GM12878 (cell line): Measurements from ENCODE around the gene SYCP2. TPM values are rescaled to one million over a fixed set of nuclear protein-coding genes. Genes with fewer than 3 reads are reported as not detected.

Experiments used
- ATAC-seq: fragments of 200-7000 bp; cut with Tn5 transposase; 3 replicates; pipeline ENCODE4 v1.9.1; 2020; ENCODE audit warnings: mild to moderate bottlenecking, moderate library complexity
- BruUV-seq: library from RNA; stranded (reverse); fragments of 400-500 nt; replicated peaks from 2 replicates; lab custom pipeline; 2021; lab: Mats Ljungman, UMichigan
- CTCF ChIA-PET: fragments of 300-600 bp; sonication (Branson Sonifier 250); formaldehyde crosslinking; extraction: SDS; loops from one replicate; lab custom pipeline; 2021; ENCODE audit warnings: inconsistent platforms; lab: Yijun Ruan, JAX
- POLR2A ChIA-PET: fragments of 350-600 bp; formaldehyde crosslinking; extraction: SDS; loops from one replicate; lab custom pipeline; 2021; ENCODE audit warnings: inconsistent platforms; lab: Charles Lee
- RAD21 ChIA-PET: fragments of 300-600 bp; sonication (Branson Sonifier 250); formaldehyde crosslinking; loops from one replicate; lab custom pipeline; 2023; ENCODE audit warnings: antibody characterized with exemption; ENCODE audit not compliant: unreplicated experiment; lab: Charles Lee
- SMC1A ChIA-PET: fragments of 300-600 bp; sonication (Branson Sonifier 250); formaldehyde crosslinking; loops from one replicate; lab custom pipeline; 2023; ENCODE audit not compliant: unreplicated experiment, uncharacterized antibody; lab: Charles Lee
- DNase-seq: peaks from one replicate; pipeline ENCODE4 v3.0.0-alpha.2; 2011; ENCODE audit warnings: low read depth, low spot score
- FAIRE-seq: peaks from 3 replicates; lab custom pipeline; 2011; peaks lifted over from hg19 to GRCh38; lab: Jason Lieb, UNC
- H2AFZ ChIP-seq: 2 replicates; pipeline ENCODE4 v1.6.0; 2011; ENCODE audit warnings: low read depth, low read length, control low read depth; ENCODE audit not compliant: control insufficient read depth
- H3K27ac ChIP-seq: 2 replicates; pipeline ENCODE4 v1.5.1; 2011; ENCODE audit warnings: control low read depth; ENCODE audit not compliant: control insufficient read depth, insufficient read depth
- H3K27me3 ChIP-seq, 2 experiments: replicated peaks in 1 of 2; 2 replicates each; pipeline versions ENCODE4 v1.6.0 to v1.6.1; 2011; ENCODE audit warnings: low read length in 1 of 2; ENCODE audit not compliant: control insufficient read depth in 2 of 2, insufficient read depth in 2 of 2
- H3K36me3 ChIP-seq, 2 experiments: 2 replicates each; pipeline ENCODE4 v1.5.1; 2011; ENCODE audit warnings: low read length in 1 of 2; ENCODE audit not compliant: control insufficient read depth in 2 of 2, insufficient read depth in 2 of 2
- H3K4me1 ChIP-seq: 2 replicates; pipeline ENCODE4 v1.6.1; 2011; ENCODE audit warnings: mild to moderate bottlenecking, low read length, moderate library complexity, mixed read lengths; ENCODE audit not compliant: control insufficient read depth, insufficient read depth
- H3K4me2 ChIP-seq: 2 replicates; pipeline ENCODE4 v1.6.0; 2011; ENCODE audit warnings: control low read depth; ENCODE audit not compliant: control insufficient read depth, insufficient read depth
- H3K4me3 ChIP-seq: fragments of 200-600 bp; sonication (generic); 2 replicates; pipeline ENCODE4 v1.5.1; 2016
- H3K79me2 ChIP-seq: 2 replicates; pipeline ENCODE4 v1.6.0; 2011; ENCODE audit warnings: low read length; ENCODE audit not compliant: control insufficient read depth, insufficient read depth
- H3K9ac ChIP-seq: 2 replicates; pipeline ENCODE4 v1.8.0; 2011; ENCODE audit warnings: low read length, control low read depth, mixed read lengths; ENCODE audit not compliant: control insufficient read depth, insufficient read depth
- H3K9me3 ChIP-seq: replicated peaks from 3 replicates; pipeline ENCODE4 v1.5.1; 2011; ENCODE audit warnings: mild to moderate bottlenecking, low read length; ENCODE audit not compliant: control insufficient read depth, insufficient read depth
- H4K20me1 ChIP-seq: 2 replicates; pipeline ENCODE4 v1.6.0; 2011; ENCODE audit not compliant: control insufficient read depth, insufficient read depth
- CHD4 ChIP-seq: fragments of 200-600 bp; sonication (generic); IDR thresholded peaks from 2 replicates; pipeline ENCODE4 v1.6.1; 2016; ENCODE audit warnings: mild to moderate bottlenecking
- GATAD2B ChIP-seq: fragments of 450-650 bp; conservative IDR thresholded peaks from 2 replicates; pipeline ENCODE4 v1.6.1; 2017; ENCODE audit warnings: low read depth, mild to moderate bottlenecking, moderate library complexity
- NFIC ChIP-seq: IDR thresholded peaks from 2 replicates; pipeline ENCODE4 v1.6.1; 2012; ENCODE audit warnings: low read depth, mild to moderate bottlenecking, inconsistent platforms, low read length, moderate library complexity
- NR2F1 ChIP-seq: fragments of 450-650 bp; conservative IDR thresholded peaks from 2 replicates; pipeline ENCODE4 v1.6.1; 2017; ENCODE audit warnings: mild to moderate bottlenecking
- POLR2AphosphoS2 ChIP-seq: IDR thresholded peaks from 2 replicates; pipeline ENCODE4 v1.6.1; 2011; ENCODE audit warnings: low read depth, mild to moderate bottlenecking, low read length, improper control_type of control experiment, moderate library complexity
- RELB ChIP-seq: fragments of 450-650 bp; IDR thresholded peaks from 2 replicates; pipeline ENCODE4 v1.6.1; 2017; ENCODE audit warnings: low read depth, mild to moderate bottlenecking, moderate library complexity
- SMC3 ChIP-seq: IDR thresholded peaks from 2 replicates; pipeline ENCODE4 v1.6.1; 2011; ENCODE audit warnings: low read length, improper control_type of control experiment, borderline replicate concordance
- SPI1 ChIP-seq: IDR thresholded peaks from 2 replicates; pipeline ENCODE4 v1.6.1; 2011; ENCODE audit warnings: low read depth, mild to moderate bottlenecking, low read length, moderate library complexity, borderline replicate concordance; ENCODE audit not compliant: insufficient read depth
- STAT1 ChIP-seq: fragments of 450-650 bp; conservative IDR thresholded peaks from 2 replicates; pipeline ENCODE4 v1.6.1; 2014; ENCODE audit warnings: antibody characterized with exemption, mild to moderate bottlenecking
- YY1 ChIP-seq: IDR thresholded peaks from 2 replicates; pipeline ENCODE4 v1.6.1; 2011; ENCODE audit warnings: low read depth, mild to moderate bottlenecking, low read length
- ZNF24 ChIP-seq: fragments of 450-650 bp; IDR thresholded peaks from 2 replicates; pipeline ENCODE4 v1.6.1; 2017; ENCODE audit warnings: antibody characterized with exemption, mild to moderate bottlenecking
- WGBS: methylation state at CpG from one replicate; pipeline ENCODE4 v1.1.6; 2016; ENCODE audit warnings: low lambda C conversion rate; ENCODE audit not compliant: insufficient replicate concordance, insufficient coverage; ENCODE audit errors: missing lambda C conversion rate; 5-methylcytosine and 5-hydroxymethylcytosine counted together
- in situ Hi-C: fragments of 300-500 bp; cut with MboI; formaldehyde crosslinking; loops from 9 replicates; pipeline ENCODE4 v1.14.3; 2018; ENCODE audit warnings: mixed read lengths
- intact Hi-C: fragments of 100-400 bp; cut with micrococcal nuclease; formaldehyde crosslinking; loops from one replicate; pipeline ENCODE4 v1.14.2; 2022; ENCODE audit not compliant: unreplicated experiment
- polyA plus RNA-seq, 11 experiments: library from polyadenylated mRNA; depleted of rRNA in 4 of 11; unstranded in 6 of 11; stranded (reverse) in 5 of 11; fragments of >200 nt; fragmentation: Nextera tagmentation in 4 of 11; fragmentation: Illumina TruSeq in 1 of 11; extraction: Ambion mirVana in 4 of 11; extraction: Trizol in 1 of 11; gene quantifications; 1 replicate in 1 of 11; 2 replicates in 10 of 11; pipeline versions ENCODE4 v1.2.1 to v1.2.3, GENCODE V29; 2011 to 2016; ENCODE audit warnings: inconsistent platforms in 2 of 11, missing spikeins in 2 of 11, low read depth in 1 of 11
- total RNA-seq, 4 experiments: library from RNA; depleted of rRNA in 3 of 4; stranded (reverse); fragments of >200 nt in 3 of 4; fragmentation: Illumina TruSeq in 1 of 4; extraction: Trizol in 1 of 4; gene quantifications; 2 replicates each; pipeline versions ENCODE4 v1.2.1 to v1.2.3, GENCODE V29; 2013 to 2021

Gene SYCP2
- total and polyA plus RNA-seq, 10 of the 15 experiments (the other 5 are each of a cell fraction or from before 2014, with no cell fraction given), result 0.01 to 0.18 (median 0.09) TPM; not detected in 2

- ChIA-PET CTCF (interaction anchor here (1.0 to 1.2 kb wide), 2 partner anchors 16 to 83 kb away, joined by 3 read pairs; no protein-coding TSS in a partner anchor), RAD21 (no interaction called here), POLR2A (no interaction called here), SMC1A (no interaction called here)
- Histone ChIP-seq H3K27me3 (no peaks in the 10 kb centered on the region), H3K27ac (no peak overlapping the region), H2AFZ (no peak overlapping the region), H3K9ac (no peak overlapping the region), H3K36me3 (no peaks in the 10 kb centered on the region), H3K79me2 (no peaks in the 10 kb centered on the region), H3K4me3 (no peak overlapping the region), H4K20me1 (no peaks in the 10 kb centered on the region), H3K4me1 (no peaks in the 10 kb centered on the region), H3K4me2 (no peak overlapping the region), H3K9me3 (no peaks in the 10 kb centered on the region)
- no peak for DNase-seq
- ATAC-seq, result no peak
- WGBS, result 59% methylated on average over 3 of the region's 3 CpGs
- BruUV-seq, result no TSS peak
- no peak for TF ChIP-seq YY1
- no peak for TF ChIP-seq RELB
- no peak for TF ChIP-seq NR2F1
- no peak for TF ChIP-seq ZNF24
- TF ChIP-seq STAT1, result no peak
- TF ChIP-seq SMC3, result no peak
- no peak for TF ChIP-seq CHD4
- no peak for TF ChIP-seq NFIC
- TF ChIP-seq GATAD2B, result no peak
- TF ChIP-seq SPI1, result no peak
- TF ChIP-seq POLR2AphosphoS2, result no peak
- no peak for FAIRE-seq
- in situ Hi-C loops, result no loop called here
- intact Hi-C loops, result no loop called here
Observed at GRCh38 chr20:59866338-59866737, 67.1 kb downstream of the SYCP2 start.
